HUDEP-2 (cell line): ENCODE measurements around the gene KCNJ15.

ENCODE experiments used
- DNase-seq, 76 experiments: peaks; one replicate each; lab custom pipeline; 2025; ENCODE audit not compliant: unreplicated experiment in 76 of 76; lab: John Stamatoyannopoulos, UW

Gene KCNJ15

GRCh38 chr21:38322311-38322950 lies 65.6 kb downstream of the KCNJ15 start:
- DNase-seq = no peak

- no peak for DNase-seq
Measured at GRCh38 chr21:38323721-38324531, 67.1 kb downstream of the KCNJ15 start.

DNA sequence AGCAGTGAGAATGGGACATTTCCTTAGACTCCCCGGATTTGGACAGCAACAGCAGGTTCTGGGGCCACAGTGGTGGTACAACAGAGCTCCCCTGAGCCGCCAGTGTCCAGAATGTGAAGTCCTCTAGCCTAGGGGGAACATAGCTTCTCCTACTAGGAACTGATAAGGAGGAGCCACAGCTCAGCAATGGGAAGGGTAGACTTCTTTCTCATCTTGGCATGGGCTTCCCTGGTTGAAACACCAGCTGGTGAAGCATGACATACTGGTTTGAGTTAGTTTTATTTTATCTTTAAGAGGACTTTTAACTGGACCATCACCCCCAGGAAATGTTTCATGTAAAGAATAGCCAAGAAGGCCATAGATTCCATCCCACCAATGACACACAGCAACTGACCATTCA lies 68.4 kb downstream of the KCNJ15 start:
- DNase-seq = no peak

GRCh38 chr21:38325731-38326420 lies 69.1 kb downstream of the KCNJ15 start:
- DNase-seq = no peak

DNA sequence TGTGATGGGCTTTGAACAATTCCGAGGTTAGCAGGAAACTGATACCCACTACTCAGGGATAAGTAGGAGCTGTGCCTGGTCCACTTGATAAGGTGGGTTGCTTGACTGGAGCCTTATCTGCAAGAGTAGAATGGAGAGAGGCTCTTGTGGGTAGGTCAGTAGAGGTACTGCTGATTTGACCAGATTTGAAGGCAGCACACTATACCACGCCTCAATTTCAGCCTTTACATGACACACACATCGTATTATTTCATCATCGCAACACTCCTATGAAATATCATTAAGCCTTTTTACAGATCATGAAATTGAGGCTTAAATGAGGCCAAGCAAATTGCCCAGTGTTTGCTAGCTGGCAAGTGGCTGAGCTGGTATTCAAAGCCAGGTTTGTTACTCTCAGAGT lies 69.6 kb downstream of the KCNJ15 start:
- no peak for DNase-seq

DNA sequence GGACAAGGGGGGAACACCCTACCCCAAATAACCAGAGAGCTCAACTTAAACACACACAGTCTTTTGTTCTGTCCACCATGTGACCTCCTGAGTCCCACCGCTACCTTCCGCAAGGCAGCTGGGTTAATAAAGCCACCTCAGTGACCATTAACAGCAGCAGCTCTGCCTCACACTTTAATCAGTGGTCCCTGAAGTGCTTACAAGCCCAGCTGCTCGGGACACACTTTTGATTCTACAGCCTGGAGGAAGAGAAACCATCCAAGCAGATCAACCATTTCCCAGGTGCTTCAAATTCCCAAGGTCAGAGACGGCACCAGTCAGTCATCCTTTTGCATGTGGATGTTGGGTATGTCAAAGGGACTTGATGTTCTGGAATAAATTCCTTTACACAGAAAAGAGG lies 70.1 kb downstream of the KCNJ15 start:
- DNase-seq = no peak

- no peak for DNase-seq
Measured at GRCh38 chr21:38327984-38328383, 71.2 kb downstream of the KCNJ15 start.

- DNase-seq = no peak
Measured at GRCh38 chr21:38329162-38329561, 72.4 kb downstream of the KCNJ15 start.

DNA sequence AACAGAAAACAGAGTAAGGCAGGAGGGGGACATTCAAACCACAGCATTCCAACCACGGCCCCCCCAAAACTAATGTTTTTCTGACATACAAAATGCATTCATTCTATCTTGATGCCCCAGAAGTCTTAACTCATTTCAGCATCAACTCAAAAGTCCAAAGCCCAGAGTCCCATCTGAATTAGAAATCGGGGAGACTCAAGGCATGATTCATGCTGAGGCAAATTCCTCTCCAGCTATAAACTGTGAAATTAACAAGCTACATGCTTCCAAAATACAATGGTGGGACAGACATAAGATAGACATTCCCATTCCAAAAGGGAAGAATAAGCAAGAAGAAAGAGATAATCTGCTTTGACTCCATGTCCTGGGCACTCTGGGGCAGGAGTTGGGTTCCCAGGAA lies 73.9 kb downstream of the KCNJ15 start:
- DNase-seq = no peak

GRCh38 chr21:38333301-38334272 lies 76.8 kb downstream of the KCNJ15 start:
- DNase-seq = peak in 1 of 76 experiments; percentile 25

- no peak for DNase-seq
Measured at GRCh38 chr21:38334866-38335265, 78.1 kb downstream of the KCNJ15 start.

DNA sequence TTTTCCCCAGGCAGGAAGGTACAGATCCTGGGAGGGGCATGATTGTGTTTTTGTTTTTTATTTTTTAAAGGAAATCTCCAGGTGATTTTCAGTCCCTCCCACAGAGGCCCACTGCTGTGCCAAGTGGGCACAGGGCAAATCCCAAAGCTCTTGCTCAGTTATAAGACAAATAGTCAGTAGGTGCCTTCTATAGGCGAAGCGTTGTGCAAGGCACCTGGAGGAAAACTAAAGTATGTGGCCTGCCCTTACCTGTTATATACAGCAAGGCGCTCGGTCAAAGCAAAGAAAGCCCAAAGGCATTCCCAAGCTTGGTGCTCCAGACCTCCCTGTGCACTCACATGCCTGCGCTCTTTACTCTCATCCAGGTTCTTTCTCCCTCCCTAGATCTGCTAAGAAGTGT lies 81.0 kb downstream of the KCNJ15 start:
- no peak for DNase-seq

GRCh38 chr21:38340131-38340530 lies 83.3 kb downstream of the KCNJ15 start:
- DNase-seq = no peak

DNA sequence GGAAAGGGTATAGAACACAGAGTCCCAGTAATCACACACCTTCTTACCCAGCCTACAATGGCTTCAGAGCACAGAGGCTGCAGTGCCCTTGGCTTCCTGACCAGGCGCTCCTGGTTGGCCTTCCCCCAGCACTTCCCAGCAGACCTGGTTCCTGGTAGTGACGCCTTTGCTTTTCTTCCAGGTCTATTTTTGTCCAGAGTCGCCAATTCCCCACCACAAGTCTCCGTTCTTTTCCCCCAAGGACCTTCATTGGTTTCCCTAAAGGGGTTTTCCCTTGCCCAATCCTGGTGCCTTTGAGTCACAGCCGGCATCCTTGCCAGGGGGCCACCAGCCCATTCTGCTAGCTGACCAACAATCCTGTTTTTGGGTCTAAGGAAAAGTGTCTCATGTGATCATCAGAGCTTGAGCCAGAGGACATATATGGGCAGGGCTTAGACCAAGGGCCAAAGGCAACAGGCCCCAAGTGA lies 84.8 kb downstream of the KCNJ15 start:
- no peak for DNase-seq

DNA sequence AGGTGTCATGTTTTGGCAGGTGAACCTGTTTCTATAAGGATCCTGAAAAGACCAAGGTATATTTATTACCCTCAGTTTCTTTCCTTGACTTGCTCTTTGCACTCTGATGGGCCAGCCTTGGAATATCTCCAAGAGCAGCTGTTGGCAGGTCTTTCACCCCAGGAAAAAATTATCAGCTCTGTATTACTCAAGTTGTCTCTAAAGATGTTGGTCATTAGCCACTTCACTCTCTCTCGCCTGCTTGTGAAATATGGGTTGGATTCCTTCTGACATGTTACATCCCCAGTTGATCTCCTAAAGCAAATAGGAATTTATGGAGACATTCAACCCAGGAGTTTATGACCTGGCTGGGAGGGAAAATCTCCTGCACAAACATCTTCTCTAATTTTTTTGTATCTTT lies 85.9 kb downstream of the KCNJ15 start:
- no peak for DNase-seq

DNA sequence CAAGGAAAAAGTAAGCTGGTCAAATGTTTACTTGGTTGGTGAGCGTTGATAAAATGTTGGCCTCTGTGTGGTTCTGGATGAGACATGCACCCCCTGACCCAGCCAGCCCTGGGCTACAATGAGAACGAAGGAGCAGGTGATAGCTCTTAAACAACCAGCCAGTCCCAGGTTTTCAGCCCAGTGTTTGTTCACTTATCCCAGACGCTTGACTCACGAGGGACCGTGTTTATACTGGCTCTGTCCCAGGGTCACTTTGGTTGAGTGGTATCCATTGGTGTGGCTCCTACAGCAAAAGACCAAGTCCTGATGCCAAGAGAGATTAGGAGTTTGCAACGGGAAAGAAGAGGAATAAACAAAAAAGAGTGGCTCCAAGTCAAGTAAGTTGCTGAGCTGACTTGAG lies 86.9 kb downstream of the KCNJ15 start:
- DNase-seq = no peak

DNA sequence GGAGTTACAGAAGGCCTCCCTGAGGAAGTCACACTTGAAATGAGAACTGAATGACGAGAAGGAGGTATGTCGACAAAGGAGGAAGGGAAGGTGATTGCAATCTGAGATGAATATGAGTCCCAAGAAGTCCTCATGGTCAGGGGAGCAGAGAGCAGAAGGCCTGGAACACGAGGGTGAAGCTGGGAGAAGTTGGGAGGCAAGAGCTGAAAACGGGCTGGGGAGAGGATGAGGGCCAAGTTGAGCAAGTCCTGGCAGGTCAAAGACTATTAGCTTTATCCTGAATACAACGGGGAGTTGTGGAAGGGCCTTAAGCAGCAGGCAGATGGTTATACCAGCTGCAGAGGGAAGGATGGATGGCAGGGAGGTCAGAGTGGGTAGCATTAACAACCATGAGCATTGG lies 89.5 kb downstream of the KCNJ15 start:
- no peak for DNase-seq

DNA sequence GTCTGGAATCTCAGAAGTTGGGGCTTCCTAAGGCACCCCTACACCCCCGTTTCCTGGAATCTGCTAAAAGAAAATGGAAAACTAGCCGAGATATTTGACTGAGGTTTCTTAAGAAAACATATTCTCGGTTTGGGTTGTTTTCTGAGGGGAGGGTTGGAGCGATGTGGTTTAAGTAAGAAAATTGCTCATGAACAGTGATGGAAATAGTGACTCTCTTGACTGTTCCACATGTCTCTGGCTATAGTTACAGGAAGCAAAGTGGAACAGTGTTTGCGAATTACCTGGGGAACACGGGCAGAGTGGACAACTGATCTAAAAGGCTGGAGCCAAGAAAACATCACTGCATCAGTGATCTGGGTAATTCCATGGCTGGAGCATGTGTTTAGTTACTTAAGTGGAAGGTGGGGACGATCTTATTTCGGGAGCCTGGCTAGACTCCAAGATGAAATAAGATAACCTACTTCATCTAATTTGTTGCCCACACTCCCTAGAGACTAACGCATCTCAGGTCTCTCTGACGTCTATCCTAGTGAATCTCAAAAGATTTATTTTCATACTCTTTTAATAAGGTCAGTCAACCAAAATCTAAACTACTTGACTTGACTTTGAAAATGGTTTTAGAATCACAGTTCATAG lies 92.4 kb downstream of the KCNJ15 start:
- no peak for DNase-seq

GRCh38 chr21:38349977-38350376 lies 93.2 kb downstream of the KCNJ15 start:
- no peak for DNase-seq

DNA sequence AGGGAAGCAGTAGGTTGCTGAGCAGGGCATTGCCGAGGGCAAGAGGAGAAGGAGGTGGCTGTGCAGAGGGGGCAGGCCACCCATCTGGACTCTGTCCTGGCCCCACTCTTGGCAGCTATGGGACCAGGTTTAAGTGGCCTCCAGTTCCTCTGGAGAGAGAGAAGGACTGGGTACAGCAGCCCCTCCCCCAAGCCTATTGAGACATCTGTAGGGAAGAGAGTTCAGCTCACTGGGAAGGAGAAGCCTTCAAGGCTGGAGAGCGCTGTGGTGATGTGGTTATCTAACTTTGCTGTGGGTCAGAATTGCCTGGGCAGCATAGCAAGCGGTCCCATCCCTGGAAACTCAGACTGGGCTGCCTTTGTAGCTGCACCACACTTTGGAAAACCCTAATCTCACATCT lies 93.9 kb downstream of the KCNJ15 start:
- DNase-seq = no peak
